Mononuclear cell (primary cell): ENCODE results near the gene THOP1. TPM values are rescaled to one million over a fixed set of nuclear protein-coding genes. Genes with fewer than 3 reads are reported as not detected.

Source experiments
- H3K27me3 ChIP-seq: 2 replicates; pipeline ENCODE4 v1.6.0; 2011; ENCODE audit warnings: low read length, control low read depth; ENCODE audit not compliant: insufficient read depth
- H3K4me1 ChIP-seq: 2 replicates; pipeline ENCODE4 v1.5.1; 2011; ENCODE audit warnings: mild to moderate bottlenecking, low read length, control low read depth; ENCODE audit not compliant: insufficient read depth
- H3K4me3 ChIP-seq: 2 replicates; pipeline ENCODE4 v1.5.1; 2011; ENCODE audit warnings: mild to moderate bottlenecking, low read length, moderate library complexity
- H3K9me3 ChIP-seq: 2 replicates; pipeline ENCODE4 v1.5.1; 2011; ENCODE audit warnings: low read depth, mild to moderate bottlenecking, control low read depth, low read length
- total RNA-seq: library from RNA; depleted of rRNA; stranded (reverse); fragments of >200 nt; gene quantifications from one replicate; pipeline ENCODE4 v1.2.3, GENCODE V29; 2012

The THOP1 gene
- total RNA-seq, 1 donor, result 15.4 TPM

GRCh38 chr19:2770055-2771013 lies 15.0 kb upstream of the THOP1 start:
- H3K27me3 ChIP-seq, result no peaks in the 10 kb centered on the region
- H3K4me3 ChIP-seq, result no peak overlapping the region
- peaks cover 18% of the 10 kb centered on the region for H3K4me1 ChIP-seq
- H3K9me3 ChIP-seq, result no peaks in the 10 kb centered on the region

- Histone ChIP-seq H3K27me3 (no peaks in the 10 kb centered on the region), H3K4me3 (no peak overlapping the region), H3K4me1 (peaks cover 29% of the 10 kb centered on the region), H3K9me3 (no peaks in the 10 kb centered on the region)
Measured at GRCh38 chr19:2771786-2772674, 13.3 kb upstream of the THOP1 start.

- Histone ChIP-seq H3K4me3 (no peak overlapping the region), H3K9me3 (no peaks in the 10 kb centered on the region), H3K4me1 (peaks cover 29% of the 10 kb centered on the region), H3K27me3 (no peaks in the 10 kb centered on the region)
Measured at GRCh38 chr19:2774083-2774679, 11.1 kb upstream of the THOP1 start.

- Histone ChIP-seq H3K27me3 (no peaks in the 10 kb centered on the region), H3K4me3 (no peak overlapping the region), H3K4me1 (peaks cover 28% of the 10 kb centered on the region), H3K9me3 (no peaks in the 10 kb centered on the region)
Measured at GRCh38 chr19:2774953-2775555, 10.2 kb upstream of the THOP1 start.

- H3K27me3 ChIP-seq, result no peaks in the 10 kb centered on the region
- no peaks in the 10 kb centered on the region for H3K9me3 ChIP-seq
- peak overlapping the region; percentile 24 for H3K4me3 ChIP-seq
- H3K4me1 ChIP-seq, result peaks cover 21% of the 10 kb centered on the region
Measured at GRCh38 chr19:2775556-2776430, 9.5 kb upstream of the THOP1 start.

- Histone ChIP-seq H3K4me1 (peaks cover 42% of the 10 kb centered on the region), H3K9me3 (no peaks in the 10 kb centered on the region), H3K27me3 (no peaks in the 10 kb centered on the region), H3K4me3 (no peak overlapping the region)
Measured at GRCh38 chr19:2777952-2778683, 7.2 kb upstream of the THOP1 start.

- Histone ChIP-seq H3K27me3 (no peaks in the 10 kb centered on the region), H3K9me3 (no peaks in the 10 kb centered on the region), H3K4me3 (no peak overlapping the region), H3K4me1 (peaks cover 51% of the 10 kb centered on the region)
Measured at GRCh38 chr19:2779121-2779740, 6.1 kb upstream of the THOP1 start.

GRCh38 chr19:2780284-2780683 lies 5.0 kb upstream of the THOP1 start:
- Histone ChIP-seq H3K4me1 (peaks cover 51% of the 10 kb centered on the region), H3K4me3 (no peak overlapping the region), H3K27me3 (no peaks in the 10 kb centered on the region), H3K9me3 (no peaks in the 10 kb centered on the region)

GRCh38 chr19:2782329-2782935 lies 2.9 kb upstream of the THOP1 start:
- Histone ChIP-seq H3K27me3 (no peaks in the 10 kb centered on the region), H3K4me1 (peaks cover 50% of the 10 kb centered on the region), H3K4me3 (peak overlapping the region; percentile 98), H3K9me3 (no peaks in the 10 kb centered on the region)

- H3K27me3 ChIP-seq, result no peaks in the 10 kb centered on the region
- H3K4me3 ChIP-seq, result peak within 1 kb of the TSS; percentile 98
- H3K4me1 ChIP-seq, result peaks cover 50% of the 10 kb centered on the region
- H3K9me3 ChIP-seq, result no peaks in the 10 kb centered on the region
Measured at GRCh38 chr19:2782936-2783780, 2.1 kb upstream of the THOP1 start, which contains the start of gene SGTA. Gene SGTA (minus strand): TSS chr19:2783273. CDS start chr19:2769068, 14,205 bp downstream.

GRCh38 chr19:2783781-2784145 lies 1.5 kb upstream of the THOP1 start:
- Histone ChIP-seq H3K27me3 (no peaks in the 10 kb centered on the region), H3K4me3 (no peak overlapping the region), H3K4me1 (peaks cover 50% of the 10 kb centered on the region)

GRCh38 chr19:2787115-2787514 lies 1.8 kb downstream of the THOP1 start:
- Histone ChIP-seq H3K4me3 (no peak overlapping the region), H3K9me3 (no peaks in the 10 kb centered on the region), H3K27me3 (no peaks in the 10 kb centered on the region), H3K4me1 (peaks cover 37% of the 10 kb centered on the region)

More at GRCh38 chr19:2783781-2784145, 1.5 kb upstream of the THOP1 start:
- H3K9me3 ChIP-seq, result no peaks in the 10 kb centered on the region
